Measurements from ENCODE around the gene RHNO1. TPM values are rescaled to one million over a fixed set of nuclear protein-coding genes. Genes with fewer than 3 reads are reported as not detected.

RHNO1 gene
- total RNA-seq, 1 experiment from 2014 or later: 49.5 TPM

GRCh38 chr12:2923057-2923456 is 46.0 kb downstream of the RHNO1 start:
- CTCF ChIA-PET: interaction anchor here (1.3 to 1.9 kb wide), 4 partner anchors 21 to 150 kb away, joined by 3 to 8 read pairs (median 4); no protein-coding TSS in a partner anchor
- DNase-seq (ENCODE audit: low spot score) (no peak), ATAC-seq (no peak)
- Mint-ChIP-seq H3K27ac (no peak overlapping the region), H3K36me3 (peaks cover 18% of the 10 kb centered on the region), H3K9me3 (no peaks in the 10 kb centered on the region), H3K4me1 (peaks cover 15% of the 10 kb centered on the region), H3K27me3 (ENCODE audit: low read depth) (no peaks in the 10 kb centered on the region), H3K4me3 (no peak overlapping the region)
- POLR2A ChIA-PET: interaction anchor here (1.2 kb wide), 1 partner anchor 21 kb away, joined by 3 read pairs; no protein-coding TSS in a partner anchor
- no peak for TF ChIP-seq ZSCAN18 (CRISPR knock-in tag; IDR thresholded peaks at IDR 0.05)
- no peak for TF ChIP-seq OVOL2 (CRISPR knock-in tag; IDR thresholded peaks at IDR 0.05; ENCODE audit: borderline replicate concordance)
- no peak for TF ChIP-seq CTCF (IDR thresholded peaks at IDR 0.05)
- TF ChIP-seq ZBTB43 (CRISPR knock-in tag; IDR thresholded peaks at IDR 0.05): no peak
- no peak for TF ChIP-seq TCF7 (CRISPR knock-in tag; IDR thresholded peaks at IDR 0.05; ENCODE audit: low read depth)
- TF ChIP-seq ZNF219 (CRISPR knock-in tag; IDR thresholded peaks at IDR 0.05; ENCODE audit: borderline replicate concordance): no peak
- no peak for TF ChIP-seq PRRX2 (CRISPR knock-in tag; IDR thresholded peaks at IDR 0.05)
- no peak for TF ChIP-seq ZNF263 (CRISPR knock-in tag; IDR thresholded peaks at IDR 0.05; ENCODE audit: low read depth)
- no peak for TF ChIP-seq ELF4 (CRISPR knock-in tag; IDR thresholded peaks at IDR 0.05; ENCODE audit: low read depth)
- no peak for TF ChIP-seq TP53 (CRISPR knock-in tag; IDR thresholded peaks at IDR 0.05)
- TF ChIP-seq E2F4 (CRISPR knock-in tag; IDR thresholded peaks at IDR 0.05; ENCODE audit: borderline replicate concordance, low read depth): no peak
- no peak for TF ChIP-seq EMX1 (CRISPR knock-in tag; IDR thresholded peaks at IDR 0.05)
- TF ChIP-seq E2F5 (CRISPR knock-in tag; IDR thresholded peaks at IDR 0.05): no peak
- no peak for TF ChIP-seq GABPB1 (CRISPR knock-in tag; IDR thresholded peaks at IDR 0.05)
- TF ChIP-seq TEAD1 (CRISPR knock-in tag; IDR thresholded peaks at IDR 0.05): no peak
- no peak for TF ChIP-seq NR1H2 (CRISPR knock-in tag; IDR thresholded peaks at IDR 0.05)
- TF ChIP-seq ZNF423 (CRISPR knock-in tag; IDR thresholded peaks at IDR 0.05): no peak

GRCh38 chr12:2924019-2924418 is 47.0 kb downstream of the RHNO1 start:
- H3K27ac Mint-ChIP-seq: no peak overlapping the region

More at GRCh38 chr12:2924019-2924418, 47.0 kb downstream of the RHNO1 start:
- TF ChIP-seq TCF7 (CRISPR knock-in tag; IDR thresholded peaks at IDR 0.05; ENCODE audit: low read depth): no peak
- Mint-ChIP-seq H3K4me1 (peaks cover 15% of the 10 kb centered on the region), H3K9me3 (no peaks in the 10 kb centered on the region), H3K36me3 (peaks cover 18% of the 10 kb centered on the region), H3K4me3 (no peak overlapping the region), H3K27me3 (ENCODE audit: low read depth) (no peaks in the 10 kb centered on the region)
- DNase-seq (ENCODE audit: low spot score) (no peak), ATAC-seq (no peak)
- CTCF ChIA-PET: interaction anchor here (0.6 to 1.9 kb wide), 2 partner anchors 38 to 140 kb away, joined by 4 read pairs; no protein-coding TSS in a partner anchor
- POLR2A ChIA-PET: no interaction called here

Data from WTC11 (cell line).